Neutrophil (primary cell): Measurements from ENCODE around the gene FBXW8.

ENCODE experiments used
- H3K27ac ChIP-seq: fragments of 200-600 bp; sonication (generic); 2 replicates; pipeline ENCODE4 v1.5.1; 2016; ENCODE audit warnings: mild to moderate bottlenecking, moderate library complexity
- H3K27me3 ChIP-seq: fragments of 200-600 bp; sonication (generic); 2 replicates; pipeline ENCODE4 v1.6.0; 2016; ENCODE audit warnings: mild to moderate bottlenecking
- H3K36me3 ChIP-seq: fragments of 200-600 bp; sonication (generic); 2 replicates; pipeline ENCODE4 v1.5.1; 2017
- H3K4me1 ChIP-seq, 2 experiments: fragments of 200-600 bp in 1 of 2; sonication (generic) in 1 of 2; 1 replicate in 1 of 2; 2 replicates in 1 of 2; pipeline versions ENCODE4 v1.5.1 to v1.6.1; 2013 to 2016; ENCODE audit warnings: low read depth in 1 of 2, low read length in 1 of 2, mild to moderate bottlenecking in 1 of 2, moderate library complexity in 1 of 2; ENCODE audit not compliant: control insufficient read depth in 1 of 2, insufficient read depth in 1 of 2
- H3K4me3 ChIP-seq, 2 experiments: fragments of 200-600 bp in 1 of 2; sonication (generic) in 1 of 2; 1 replicate in 1 of 2; 2 replicates in 1 of 2; pipeline ENCODE4 v1.5.1; 2013 to 2016; ENCODE audit warnings: low read depth in 1 of 2, low read length in 1 of 2, mild to moderate bottlenecking in 1 of 2, moderate library complexity in 1 of 2
- H3K9me3 ChIP-seq: fragments of 200-600 bp; sonication (generic); 2 replicates; pipeline ENCODE4 v1.5.1; 2016
- TF ChIP-seq, protein P1 (sequence below): fragments of 200-600 bp; sonication (generic); IDR thresholded peaks from 2 replicates; pipeline ENCODE4 v1.5.1; 2016; ENCODE audit warnings: antibody characterized with exemption

The FBXW8 gene

GRCh38 chr12:117045160-117046010 lies 134.6 kb downstream of the FBXW8 start:
- H3K4me1 ChIP-seq = peaks cover 31 to 33% of the 10 kb centered on the region in 2 experiments
- H3K27me3 ChIP-seq = no peaks in the 10 kb centered on the region
- H3K4me3 ChIP-seq = peak overlapping the region; percentile 12 to 40
- H3K27ac ChIP-seq = peak overlapping the region; percentile 35
- peaks cover 28% of the 10 kb centered on the region for H3K36me3 ChIP-seq
- TF ChIP-seq, protein P1, sequence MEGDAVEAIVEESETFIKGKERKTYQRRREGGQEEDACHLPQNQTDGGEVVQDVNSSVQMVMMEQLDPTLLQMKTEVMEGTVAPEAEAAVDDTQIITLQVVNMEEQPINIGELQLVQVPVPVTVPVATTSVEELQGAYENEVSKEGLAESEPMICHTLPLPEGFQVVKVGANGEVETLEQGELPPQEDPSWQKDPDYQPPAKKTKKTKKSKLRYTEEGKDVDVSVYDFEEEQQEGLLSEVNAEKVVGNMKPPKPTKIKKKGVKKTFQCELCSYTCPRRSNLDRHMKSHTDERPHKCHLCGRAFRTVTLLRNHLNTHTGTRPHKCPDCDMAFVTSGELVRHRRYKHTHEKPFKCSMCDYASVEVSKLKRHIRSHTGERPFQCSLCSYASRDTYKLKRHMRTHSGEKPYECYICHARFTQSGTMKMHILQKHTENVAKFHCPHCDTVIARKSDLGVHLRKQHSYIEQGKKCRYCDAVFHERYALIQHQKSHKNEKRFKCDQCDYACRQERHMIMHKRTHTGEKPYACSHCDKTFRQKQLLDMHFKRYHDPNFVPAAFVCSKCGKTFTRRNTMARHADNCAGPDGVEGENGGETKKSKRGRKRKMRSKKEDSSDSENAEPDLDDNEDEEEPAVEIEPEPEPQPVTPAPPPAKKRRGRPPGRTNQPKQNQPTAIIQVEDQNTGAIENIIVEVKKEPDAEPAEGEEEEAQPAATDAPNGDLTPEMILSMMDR = no peak
- no peaks in the 10 kb centered on the region for H3K9me3 ChIP-seq

- H3K9me3 ChIP-seq = no peaks in the 10 kb centered on the region
- peaks cover 25 to 27% of the 10 kb centered on the region in 2 experiments for H3K4me1 ChIP-seq
- no peaks in the 10 kb centered on the region for H3K27me3 ChIP-seq
- peak overlapping the region; percentile 35 for H3K27ac ChIP-seq
- peaks cover 28% of the 10 kb centered on the region for H3K36me3 ChIP-seq
- H3K4me3 ChIP-seq = no peak overlapping the region
- TF ChIP-seq, protein P1 = no peak
Observed at GRCh38 chr12:117046011-117046369, 135.2 kb downstream of the FBXW8 start.

DNA sequence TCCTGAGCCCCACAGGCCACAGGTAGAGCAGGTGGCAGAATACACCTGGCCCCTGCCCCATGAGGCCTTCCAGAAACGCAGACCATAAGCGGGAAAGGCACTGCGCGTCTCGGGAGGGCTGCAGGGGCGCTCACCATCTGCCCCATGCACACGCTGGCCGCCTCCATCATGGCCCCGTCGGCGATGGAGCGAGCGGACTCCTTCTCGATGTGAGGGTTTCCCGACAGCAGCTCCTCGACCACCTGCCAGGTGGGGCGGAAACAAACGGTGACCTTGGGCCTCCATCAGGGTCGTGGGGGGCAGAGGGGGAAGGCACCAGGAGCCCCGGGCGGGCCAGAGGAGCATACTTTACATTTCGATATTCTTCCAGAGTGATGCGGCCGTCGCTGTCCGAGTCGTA lies 135.7 kb downstream of the FBXW8 start:
- H3K36me3 ChIP-seq = peaks cover 28% of the 10 kb centered on the region
- H3K27me3 ChIP-seq = no peaks in the 10 kb centered on the region
- TF ChIP-seq, protein P1 = no peak
- peak overlapping the region; percentile 35 for H3K27ac ChIP-seq
- no peaks in the 10 kb centered on the region for H3K9me3 ChIP-seq
- H3K4me3 ChIP-seq = no peak overlapping the region
- peaks cover 20 to 22% of the 10 kb centered on the region in 2 experiments for H3K4me1 ChIP-seq

- Histone ChIP-seq H3K27me3 (no peaks in the 10 kb centered on the region), H3K4me1 (peaks cover 19 to 22% of the 10 kb centered on the region in 2 experiments), H3K9me3 (no peaks in the 10 kb centered on the region), H3K36me3 (peaks cover 25% of the 10 kb centered on the region), H3K4me3 (no peak overlapping the region), H3K27ac (no peak overlapping the region)
- TF ChIP-seq, protein P1 = no peak
Observed at GRCh38 chr12:117046861-117047530, 136.2 kb downstream of the FBXW8 start.

GRCh38 chr12:117047810-117048584 lies 137.2 kb downstream of the FBXW8 start:
- Histone ChIP-seq H3K4me1 (peaks cover 27% of the 10 kb centered on the region in 2 experiments), H3K9me3 (no peaks in the 10 kb centered on the region), H3K36me3 (peaks cover 19% of the 10 kb centered on the region), H3K27me3 (no peaks in the 10 kb centered on the region), H3K27ac (no peak overlapping the region), H3K4me3 (no peak overlapping the region)
- TF ChIP-seq, protein P1 = no peak
